ENCODE results near the gene UBXN4.
"Not testable (repeated sequence)": the region's sequence is repeated elsewhere in the genome, so short reads cannot be mapped to it uniquely, and the experiment has no call there.

UBXN4 gene

GRCh38 chr2:135768863-135769262 is 27.2 kb downstream of the UBXN4 start:
- DNase-seq: no peak

- no peak for DNase-seq
These were observed 31.7 kb downstream of the UBXN4 start for GRCh38 chr2:135773319-135773718.

- DNase-seq: no peak
These were observed 32.3 kb downstream of the UBXN4 start for GRCh38 chr2:135773917-135774316.

DNA sequence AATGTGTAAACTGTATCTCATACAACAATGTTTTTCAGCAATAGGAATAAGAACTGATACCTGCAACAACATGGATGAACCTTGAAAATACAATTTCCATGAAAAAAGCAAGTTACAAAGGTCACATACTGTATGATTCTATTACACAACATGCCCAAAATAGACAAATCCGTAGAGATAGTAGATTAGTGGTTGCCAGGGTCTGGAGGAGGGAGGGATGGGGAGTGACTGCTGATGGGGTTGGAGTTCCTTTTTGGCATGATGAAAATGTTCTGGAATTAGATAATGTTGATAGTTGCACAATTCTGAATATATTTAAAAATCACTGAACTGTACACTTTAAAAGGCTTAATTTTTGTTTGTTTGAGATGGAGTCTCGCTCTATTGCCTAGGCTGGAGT is 33.8 kb downstream of the UBXN4 start:
- DNase-seq: no peak

GRCh38 chr2:135776367-135776766 is 34.7 kb downstream of the UBXN4 start:
- DNase-seq: no peak

DNA sequence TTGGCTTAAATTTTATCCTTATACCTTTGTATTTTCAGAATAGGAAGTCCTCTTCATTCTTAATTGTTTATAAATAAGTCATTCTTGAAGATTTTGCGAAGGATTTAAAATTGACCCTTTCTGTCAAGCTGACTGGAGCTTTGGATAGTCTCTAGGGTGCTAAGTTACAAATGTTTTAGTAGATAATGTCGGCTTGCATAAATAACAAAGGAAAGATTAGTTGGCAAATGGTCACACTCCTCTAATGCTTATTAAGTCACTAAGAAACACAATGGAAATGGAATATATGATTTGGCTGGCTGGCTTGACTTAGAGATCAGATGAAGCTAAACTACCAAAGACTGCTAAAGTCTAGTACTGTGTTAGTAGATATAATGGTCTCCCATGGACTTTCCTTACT is 40.6 kb downstream of the UBXN4 start:
- no peak for DNase-seq

DNA sequence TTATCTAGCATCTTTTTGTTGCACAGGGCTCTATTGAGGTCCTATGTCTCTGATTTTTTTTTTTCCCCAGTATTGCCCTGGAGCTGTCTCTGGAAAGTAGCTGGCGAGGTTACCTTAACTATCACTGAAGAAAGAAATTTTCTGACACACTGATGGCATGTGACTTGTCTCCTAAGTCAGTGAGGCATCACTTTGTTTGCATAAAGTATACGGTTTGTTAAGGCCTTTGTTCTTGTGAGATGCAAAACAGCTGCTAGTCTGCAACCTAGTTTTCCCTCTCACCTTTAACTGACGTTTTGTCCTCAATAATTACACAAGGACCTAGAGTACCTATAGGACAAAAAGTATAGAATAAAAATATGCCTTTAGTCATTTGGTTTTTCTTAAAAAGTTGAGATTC is 41.8 kb downstream of the UBXN4 start:
- DNase-seq: no peak

GRCh38 chr2:135785032-135785431 is 43.4 kb downstream of the UBXN4 start:
- DNase-seq: no peak

GRCh38 chr2:135786823-135787222 is 45.2 kb downstream of the UBXN4 start:
- DNase-seq: no peak

- DNase-seq: no peak
These were observed 48.8 kb downstream of the UBXN4 start for GRCh38 chr2:135790423-135790822.

DNA sequence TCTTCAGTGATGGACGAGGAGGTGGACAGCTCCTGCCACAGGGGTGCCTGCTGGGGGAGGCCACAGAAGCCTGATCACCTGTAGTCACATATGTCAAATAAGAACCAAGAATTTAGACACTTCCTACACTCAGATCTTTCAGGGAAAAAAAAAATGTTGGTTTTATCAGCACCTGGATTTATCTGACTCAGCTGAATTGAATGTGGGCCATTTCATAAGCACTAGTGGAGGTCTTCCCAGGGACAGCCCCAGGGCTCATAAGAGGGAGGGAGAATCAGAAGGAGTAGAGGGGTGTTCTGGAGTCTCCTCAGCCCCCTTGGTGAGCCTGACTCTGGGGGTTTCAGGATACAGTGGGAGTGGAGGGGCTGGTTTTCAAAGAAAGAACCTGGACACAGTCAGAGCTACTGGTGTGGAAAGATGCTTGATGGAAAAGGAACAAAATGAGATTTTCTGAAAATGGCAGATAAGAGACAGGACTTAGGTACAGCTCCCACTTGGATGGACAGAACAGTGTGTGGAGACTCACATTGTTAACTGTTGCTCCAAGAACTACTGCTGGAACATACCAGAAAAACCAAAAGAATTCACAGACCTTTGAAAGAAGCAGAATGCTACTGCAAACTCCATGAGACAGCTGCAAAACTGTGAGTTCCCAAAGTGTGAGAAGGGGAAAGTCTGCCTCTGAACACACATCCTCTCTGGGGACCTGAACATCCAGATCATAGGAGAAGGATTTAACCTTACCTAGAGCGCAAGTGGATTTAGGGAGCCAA is 49.9 kb downstream of the UBXN4 start:
- no peak for DNase-seq

DNA sequence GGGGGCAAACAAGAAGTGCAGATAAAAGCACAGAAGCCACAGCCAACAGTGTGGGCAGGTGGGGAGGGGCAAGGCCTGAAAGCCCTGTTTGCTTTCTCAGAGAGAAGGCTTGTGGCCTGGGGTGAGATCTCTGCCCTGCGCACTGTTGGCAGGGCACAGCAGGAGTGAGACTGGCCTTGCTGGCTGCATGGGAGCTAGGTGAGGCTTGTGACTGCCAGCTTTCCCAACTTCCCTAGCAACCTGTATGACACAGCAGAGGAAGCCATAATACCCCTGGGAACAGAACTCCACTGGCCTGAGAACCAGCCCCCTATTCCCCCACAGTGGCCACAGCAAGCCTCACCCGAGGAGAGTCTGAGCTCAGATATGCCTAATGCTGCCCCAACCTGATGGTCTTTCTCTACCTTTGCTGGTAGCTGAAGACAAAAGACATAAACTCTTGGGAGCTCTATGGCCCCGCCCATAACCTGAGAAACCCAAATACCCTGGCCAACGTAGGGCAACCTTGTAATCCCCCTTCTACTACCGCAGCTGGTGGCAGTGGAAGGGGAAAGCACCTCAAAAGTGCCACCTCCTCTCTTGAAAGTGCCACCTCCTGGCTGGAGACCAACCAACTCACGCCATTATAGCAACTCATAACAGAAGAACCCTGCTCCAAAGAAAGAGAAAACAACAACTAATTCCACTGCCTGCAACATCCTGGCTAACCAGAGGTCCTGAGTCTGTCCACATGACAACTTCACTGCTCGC is 50.9 kb downstream of the UBXN4 start:
- DNase-seq: no peak

DNA sequence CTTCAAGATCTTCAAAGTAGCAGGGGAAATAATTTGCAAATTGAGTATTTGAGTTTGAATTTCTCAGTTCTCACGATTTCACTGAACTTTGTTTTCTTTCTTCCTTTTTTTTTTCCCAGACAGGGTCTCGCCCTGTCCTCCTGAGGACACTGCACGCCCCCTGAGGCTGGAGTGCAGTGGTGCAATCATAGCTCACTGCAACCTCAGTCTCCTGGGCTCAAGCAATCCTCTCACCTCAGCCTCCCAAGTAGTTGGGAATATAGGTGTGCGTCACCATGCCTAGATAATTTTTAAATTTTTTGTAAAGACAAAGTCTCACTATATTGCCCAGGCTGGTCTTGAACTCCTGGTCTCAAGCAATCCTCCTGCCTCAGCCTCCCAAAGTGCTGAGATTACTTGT is 54.0 kb downstream of the UBXN4 start:
- DNase-seq: not testable (repeated sequence)

DNA sequence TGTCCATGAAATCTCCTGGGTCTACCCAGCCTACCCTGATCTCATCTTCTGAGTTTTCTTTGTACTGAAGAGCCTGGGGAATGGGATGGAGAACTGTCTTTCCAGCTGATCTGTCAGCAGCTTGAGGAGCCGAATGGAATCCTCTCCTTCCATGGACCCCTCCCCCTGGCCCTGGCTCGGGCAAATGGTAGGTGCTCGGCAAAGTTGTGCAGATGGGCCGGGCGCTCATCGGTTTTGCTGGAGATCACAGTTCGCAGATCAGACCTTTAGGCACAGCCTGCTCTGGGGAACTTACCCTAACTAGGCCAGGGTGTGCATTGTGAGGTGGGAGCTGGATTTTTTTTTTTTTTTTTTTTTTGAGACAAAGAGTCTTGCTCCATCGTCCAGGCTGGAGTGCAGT is 55.0 kb downstream of the UBXN4 start:
- no peak for DNase-seq

DNA sequence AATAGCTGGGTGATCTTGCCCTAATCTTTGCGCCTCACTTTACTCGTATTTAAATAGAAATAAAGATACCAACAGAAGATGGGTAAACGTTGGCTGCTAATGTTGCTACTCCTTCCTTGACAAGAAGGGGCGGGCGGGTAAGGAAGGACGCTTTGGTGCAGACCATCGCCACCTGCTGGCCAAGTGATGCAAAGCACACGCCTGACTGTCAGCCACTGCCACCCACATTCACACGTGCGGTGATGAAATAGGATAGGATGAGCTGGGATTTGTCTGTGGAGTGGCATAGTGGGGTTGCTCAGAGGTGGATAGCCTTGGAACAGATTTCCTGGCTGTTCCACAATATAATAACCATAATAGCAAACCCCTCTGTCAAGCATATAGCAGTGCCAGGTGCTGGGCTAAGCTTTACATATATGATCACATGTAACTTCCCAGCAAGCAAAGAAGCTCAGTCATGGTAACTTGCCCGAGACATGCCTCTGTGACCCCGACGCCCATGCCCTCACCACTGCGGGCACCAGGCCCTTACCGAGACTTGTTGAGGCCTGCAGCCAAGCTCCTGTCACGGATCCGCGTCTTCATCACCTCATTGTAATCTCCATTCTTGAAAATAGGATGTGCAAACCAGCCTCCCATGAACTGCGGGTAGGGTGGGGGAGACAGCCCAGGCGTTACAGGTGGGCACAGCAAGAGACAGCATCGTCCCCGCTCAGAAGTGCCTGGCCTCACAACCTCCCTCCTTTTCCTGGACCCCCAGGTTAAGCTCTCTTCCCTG is 56.0 kb downstream of the UBXN4 start:
- peak; percentile 81 to 83 for DNase-seq

DNA sequence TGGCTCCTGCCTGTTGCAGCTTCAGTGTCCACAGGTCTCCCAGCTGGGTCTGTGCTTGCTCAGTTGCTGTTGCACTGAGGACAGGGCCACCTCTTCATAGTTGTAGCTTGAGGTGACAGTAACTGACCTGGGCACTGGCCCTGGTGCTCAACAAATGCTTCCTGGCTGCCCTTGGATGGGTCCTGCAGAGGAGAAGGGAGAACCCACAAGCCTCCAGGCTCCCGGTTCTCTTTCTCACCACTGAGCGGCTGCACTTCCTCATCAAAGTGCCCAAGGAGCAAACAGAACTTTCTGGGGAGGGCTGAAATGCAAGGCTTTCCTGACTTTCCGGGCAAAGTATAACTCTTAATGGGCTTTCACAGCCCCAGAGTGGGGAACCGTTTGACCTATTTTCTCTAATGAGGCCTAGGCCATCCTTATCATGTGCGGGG is 56.6 kb downstream of the UBXN4 start:
- no peak for DNase-seq

GRCh38 chr2:135798762-135799161 is 57.1 kb downstream of the UBXN4 start:
- no peak for DNase-seq

GRCh38 chr2:135799738-135800137 is 58.1 kb downstream of the UBXN4 start:
- DNase-seq: no peak

DNA sequence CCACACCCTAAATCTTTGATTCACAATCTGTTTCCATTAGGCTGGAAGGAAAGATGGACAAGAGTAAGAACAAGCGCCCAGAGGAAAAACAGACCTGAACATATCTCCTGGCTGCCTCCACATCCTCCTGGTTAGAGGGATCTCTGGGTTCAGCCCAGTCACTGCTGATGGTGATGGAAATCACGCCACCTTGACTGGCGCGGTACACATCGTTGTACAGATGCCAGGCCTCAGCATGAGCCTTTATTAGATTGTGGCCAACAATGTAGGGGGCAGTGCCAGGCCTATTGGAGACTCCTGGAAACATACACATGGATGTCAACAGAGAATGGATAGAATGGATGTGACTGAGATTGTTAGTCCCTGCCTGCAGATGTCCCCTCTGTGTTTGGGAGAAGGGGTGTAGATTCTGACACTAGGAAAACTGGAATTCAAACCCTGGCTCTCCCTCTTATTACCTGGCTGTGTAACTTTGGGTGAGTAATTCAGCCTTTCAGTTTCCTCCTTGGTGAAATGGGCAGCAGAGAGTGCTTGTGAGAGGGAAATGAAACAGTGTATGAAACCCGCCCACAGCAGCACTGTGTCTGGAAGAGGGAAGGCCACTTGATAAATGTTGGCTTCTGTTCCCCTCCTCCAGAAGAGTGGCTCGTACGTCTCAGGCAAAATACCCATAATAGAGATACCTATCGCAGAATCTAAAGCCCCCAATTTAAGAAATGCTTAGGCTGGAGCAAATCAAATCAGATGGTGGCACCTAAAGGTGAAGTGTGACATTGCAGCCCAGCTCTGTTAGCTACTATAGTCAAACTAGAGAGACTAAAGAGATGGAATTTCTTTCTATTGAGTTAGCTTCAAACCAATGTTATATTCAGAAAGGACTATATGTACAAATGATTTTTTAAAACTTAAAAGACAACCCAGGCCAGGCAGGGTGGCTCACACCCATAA is 59.1 kb downstream of the UBXN4 start:
- DNase-seq: no peak

- no peak for DNase-seq
These were observed 60.7 kb downstream of the UBXN4 start for GRCh38 chr2:135802350-135802749.

- DNase-seq: no peak
These were observed 61.6 kb downstream of the UBXN4 start for GRCh38 chr2:135803278-135803677.

GRCh38 chr2:135807874-135808273 is 66.2 kb downstream of the UBXN4 start:
- DNase-seq: not testable (repeated sequence)
